ENCODE results near the gene HLA-DMA.

HLA-DMA gene

GRCh38 chr6:32991972-32992371, 39.1 kb upstream of the HLA-DMA start:
- no peak overlapping the region for H3K4me3 ChIP-seq (ENCODE audit: low read depth, low read length)
- POLR2A ChIA-PET, result interaction anchor here (1.0 kb wide), 1 partner anchor 20 kb away, joined by 4 read pairs; no protein-coding TSS in a partner anchor
- CTCF ChIA-PET, result interaction anchor here (2.4 kb wide), 1 partner anchor 39 kb away, joined by 8 read pairs; the partner anchor contains the start of gene HLA-DMA
- no peak for TF ChIP-seq CTCF (IDR thresholded peaks at IDR 0.05; ENCODE audit: insufficient read depth, low read length, missing control alignments)
- DNase-seq (ENCODE audit: low read depth, low spot score), result no peak

GRCh38 chr6:32989368-32989767, 36.5 kb upstream of the HLA-DMA start:
- no peak for DNase-seq (ENCODE audit: low read depth, low spot score)
- POLR2A ChIA-PET, result no interaction called here

GRCh38 chr6:32984622-32985389, 31.9 kb upstream of the HLA-DMA start:
- peak; percentile 82 for TF ChIP-seq CTCF (IDR thresholded peaks at IDR 0.05; ENCODE audit: insufficient read depth, low read length, missing control alignments)
- CTCF ChIA-PET, result interaction anchor here (0.6 to 8.8 kb wide), 56 partner anchors 9 to 736 kb away, joined by 3 to 337 read pairs (median 5); partner anchors contain the start of genes BRD2, HLA-DMA, HLA-DMB and TAP2
- DNase-seq (ENCODE audit: low read depth, low spot score), result no peak

More at GRCh38 chr6:32989368-32989767, 36.5 kb upstream of the HLA-DMA start:
- no peak for TF ChIP-seq CTCF (IDR thresholded peaks at IDR 0.05; ENCODE audit: insufficient read depth, low read length, missing control alignments)
- CTCF ChIA-PET, result interaction anchor here (1.9 to 8.8 kb wide), 6 partner anchors 10 to 104 kb away, joined by 6 to 337 read pairs (median 76); partner anchors contain the start of genes BRD2, HLA-DMA and HLA-DMB
- H3K4me3 ChIP-seq (ENCODE audit: low read depth, low read length), result no peak overlapping the region

GRCh38 chr6:32983964-32984621, 31.2 kb upstream of the HLA-DMA start:
- POLR2A ChIA-PET, result interaction anchor here (0.7 to 3.4 kb wide), 7 partner anchors 11 to 94 kb away, joined by 3 to 104 read pairs (median 4); partner anchors contain the start of genes BRD2 and HLA-DMA
- CTCF ChIA-PET, result interaction anchor here (0.6 to 8.8 kb wide), 55 partner anchors 10 to 1032 kb away, joined by 3 to 337 read pairs (median 5); partner anchors contain the start of genes BRD2, HLA-DMA, HLA-DMB and TAP2
- no peak for DNase-seq (ENCODE audit: low read depth, low spot score)
- no peak overlapping the region for H3K4me3 ChIP-seq (ENCODE audit: low read depth, low read length)
- TF ChIP-seq CTCF (IDR thresholded peaks at IDR 0.05; ENCODE audit: insufficient read depth, low read length, missing control alignments), result no peak

More at GRCh38 chr6:32984622-32985389, 31.9 kb upstream of the HLA-DMA start:
- no peak overlapping the region for H3K4me3 ChIP-seq (ENCODE audit: low read depth, low read length)
- POLR2A ChIA-PET, result interaction anchor here (0.9 to 3.4 kb wide), 5 partner anchors 12 to 95 kb away, joined by 4 to 104 read pairs (median 5); partner anchors contain the start of gene BRD2

DNA sequence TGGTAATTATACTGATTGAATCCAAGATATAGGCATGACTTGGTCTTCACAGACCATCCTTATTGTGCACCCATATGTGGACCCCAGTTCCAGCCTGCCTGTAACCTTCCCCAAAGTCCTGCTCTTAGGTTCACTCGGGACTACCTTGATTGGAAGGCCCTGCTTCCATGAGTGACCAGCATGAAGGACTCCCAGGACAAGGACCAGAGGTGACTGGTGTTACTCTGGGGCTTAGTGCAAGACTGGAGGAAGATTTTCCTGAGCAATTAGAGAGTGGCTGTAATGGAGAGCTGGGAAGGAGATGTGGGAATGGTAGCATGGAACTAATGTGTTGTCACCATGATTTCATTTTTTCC, 30.6 kb upstream of the HLA-DMA start:
- TF ChIP-seq CTCF (IDR thresholded peaks at IDR 0.05; ENCODE audit: insufficient read depth, low read length, missing control alignments), result no peak
- H3K4me3 ChIP-seq (ENCODE audit: low read depth, low read length), result no peak overlapping the region
- no peak for DNase-seq (ENCODE audit: low read depth, low spot score)
- ChIA-PET POLR2A (interaction anchor here (0.7 to 3.4 kb wide), 5 partner anchors 10 to 93 kb away, joined by 3 to 104 read pairs (median 4); partner anchors contain the start of gene HLA-DMA), CTCF (interaction anchor here (0.9 to 8.8 kb wide), 23 partner anchors 10 to 1031 kb away, joined by 3 to 337 read pairs (median 9); partner anchors contain the start of genes BRD2, HLA-DMA, HLA-DMB and TAP2)
